ENCODE data around the gene CSNK2A3.

DNA sequence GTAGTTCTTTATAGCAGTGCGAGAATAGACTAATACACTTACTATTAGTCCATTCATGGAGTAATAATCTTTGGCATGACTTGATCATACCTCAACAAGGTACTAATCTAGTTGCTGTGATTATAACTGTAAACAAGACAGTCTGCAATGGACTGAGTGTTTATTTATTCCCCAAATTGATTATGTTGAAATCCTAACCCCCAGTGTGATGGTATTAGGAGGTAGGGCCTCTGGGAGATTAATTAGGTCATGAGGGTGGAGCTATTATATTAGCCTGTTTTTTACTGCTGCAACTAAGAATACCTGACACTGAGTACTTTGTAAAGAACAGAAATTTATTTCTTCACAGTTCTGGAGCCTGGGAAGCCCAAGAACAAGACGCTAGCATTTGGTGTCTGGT is 30.9 kb upstream of the CSNK2A3 start:
- TF ChIP-seq, protein P1, sequence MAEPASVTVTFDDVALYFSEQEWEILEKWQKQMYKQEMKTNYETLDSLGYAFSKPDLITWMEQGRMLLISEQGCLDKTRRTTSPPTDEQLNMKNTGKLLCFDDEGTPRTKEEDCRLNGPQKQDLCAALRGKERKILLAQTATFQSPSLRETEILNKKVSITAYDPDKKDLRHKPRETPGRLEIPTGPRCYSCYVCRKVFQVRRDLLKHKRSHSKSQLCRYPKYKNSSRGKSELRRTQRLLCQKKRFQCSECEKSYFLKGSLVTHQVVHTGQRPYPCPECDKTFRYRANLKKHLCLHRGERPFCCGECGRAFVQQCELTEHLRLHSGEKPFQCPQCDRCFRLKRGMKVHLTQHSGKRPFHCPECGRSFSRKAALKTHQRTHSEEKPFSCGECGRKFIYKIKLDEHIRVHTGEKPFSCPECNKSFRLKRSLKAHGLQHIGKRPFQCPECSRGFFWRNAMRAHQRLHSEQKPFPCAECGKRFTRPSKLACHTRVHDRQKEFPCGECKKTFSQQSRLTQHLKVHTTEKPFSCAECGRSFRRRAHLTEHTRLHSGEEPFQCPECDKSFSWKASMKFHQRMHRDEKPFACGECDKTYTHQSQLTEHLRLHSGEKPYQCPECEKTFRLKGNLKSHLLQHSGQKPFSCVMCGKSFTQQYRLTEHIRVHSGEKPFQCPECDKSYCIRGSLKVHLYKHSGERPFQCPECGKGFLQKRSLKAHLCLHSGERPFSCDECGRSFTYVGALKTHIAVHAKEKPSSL (CRISPR knock-in tag; conservative IDR thresholded peaks at IDR 0.05), result no peak
- TF ChIP-seq, protein P2, sequence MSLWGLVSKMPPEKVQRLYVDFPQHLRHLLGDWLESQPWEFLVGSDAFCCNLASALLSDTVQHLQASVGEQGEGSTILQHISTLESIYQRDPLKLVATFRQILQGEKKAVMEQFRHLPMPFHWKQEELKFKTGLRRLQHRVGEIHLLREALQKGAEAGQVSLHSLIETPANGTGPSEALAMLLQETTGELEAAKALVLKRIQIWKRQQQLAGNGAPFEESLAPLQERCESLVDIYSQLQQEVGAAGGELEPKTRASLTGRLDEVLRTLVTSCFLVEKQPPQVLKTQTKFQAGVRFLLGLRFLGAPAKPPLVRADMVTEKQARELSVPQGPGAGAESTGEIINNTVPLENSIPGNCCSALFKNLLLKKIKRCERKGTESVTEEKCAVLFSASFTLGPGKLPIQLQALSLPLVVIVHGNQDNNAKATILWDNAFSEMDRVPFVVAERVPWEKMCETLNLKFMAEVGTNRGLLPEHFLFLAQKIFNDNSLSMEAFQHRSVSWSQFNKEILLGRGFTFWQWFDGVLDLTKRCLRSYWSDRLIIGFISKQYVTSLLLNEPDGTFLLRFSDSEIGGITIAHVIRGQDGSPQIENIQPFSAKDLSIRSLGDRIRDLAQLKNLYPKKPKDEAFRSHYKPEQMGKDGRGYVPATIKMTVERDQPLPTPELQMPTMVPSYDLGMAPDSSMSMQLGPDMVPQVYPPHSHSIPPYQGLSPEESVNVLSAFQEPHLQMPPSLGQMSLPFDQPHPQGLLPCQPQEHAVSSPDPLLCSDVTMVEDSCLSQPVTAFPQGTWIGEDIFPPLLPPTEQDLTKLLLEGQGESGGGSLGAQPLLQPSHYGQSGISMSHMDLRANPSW (CRISPR knock-in tag; conservative IDR thresholded peaks at IDR 0.05; ENCODE audit: low read depth), result no peak
- TF ChIP-seq, protein P3, sequence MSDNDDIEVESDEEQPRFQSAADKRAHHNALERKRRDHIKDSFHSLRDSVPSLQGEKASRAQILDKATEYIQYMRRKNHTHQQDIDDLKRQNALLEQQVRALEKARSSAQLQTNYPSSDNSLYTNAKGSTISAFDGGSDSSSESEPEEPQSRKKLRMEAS (CRISPR knock-in tag; IDR thresholded peaks at IDR 0.05), result no peak
- TF ChIP-seq, protein P4, sequence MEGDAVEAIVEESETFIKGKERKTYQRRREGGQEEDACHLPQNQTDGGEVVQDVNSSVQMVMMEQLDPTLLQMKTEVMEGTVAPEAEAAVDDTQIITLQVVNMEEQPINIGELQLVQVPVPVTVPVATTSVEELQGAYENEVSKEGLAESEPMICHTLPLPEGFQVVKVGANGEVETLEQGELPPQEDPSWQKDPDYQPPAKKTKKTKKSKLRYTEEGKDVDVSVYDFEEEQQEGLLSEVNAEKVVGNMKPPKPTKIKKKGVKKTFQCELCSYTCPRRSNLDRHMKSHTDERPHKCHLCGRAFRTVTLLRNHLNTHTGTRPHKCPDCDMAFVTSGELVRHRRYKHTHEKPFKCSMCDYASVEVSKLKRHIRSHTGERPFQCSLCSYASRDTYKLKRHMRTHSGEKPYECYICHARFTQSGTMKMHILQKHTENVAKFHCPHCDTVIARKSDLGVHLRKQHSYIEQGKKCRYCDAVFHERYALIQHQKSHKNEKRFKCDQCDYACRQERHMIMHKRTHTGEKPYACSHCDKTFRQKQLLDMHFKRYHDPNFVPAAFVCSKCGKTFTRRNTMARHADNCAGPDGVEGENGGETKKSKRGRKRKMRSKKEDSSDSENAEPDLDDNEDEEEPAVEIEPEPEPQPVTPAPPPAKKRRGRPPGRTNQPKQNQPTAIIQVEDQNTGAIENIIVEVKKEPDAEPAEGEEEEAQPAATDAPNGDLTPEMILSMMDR (IDR thresholded peaks at IDR 0.05), result no peak
- TF ChIP-seq, protein P5, sequence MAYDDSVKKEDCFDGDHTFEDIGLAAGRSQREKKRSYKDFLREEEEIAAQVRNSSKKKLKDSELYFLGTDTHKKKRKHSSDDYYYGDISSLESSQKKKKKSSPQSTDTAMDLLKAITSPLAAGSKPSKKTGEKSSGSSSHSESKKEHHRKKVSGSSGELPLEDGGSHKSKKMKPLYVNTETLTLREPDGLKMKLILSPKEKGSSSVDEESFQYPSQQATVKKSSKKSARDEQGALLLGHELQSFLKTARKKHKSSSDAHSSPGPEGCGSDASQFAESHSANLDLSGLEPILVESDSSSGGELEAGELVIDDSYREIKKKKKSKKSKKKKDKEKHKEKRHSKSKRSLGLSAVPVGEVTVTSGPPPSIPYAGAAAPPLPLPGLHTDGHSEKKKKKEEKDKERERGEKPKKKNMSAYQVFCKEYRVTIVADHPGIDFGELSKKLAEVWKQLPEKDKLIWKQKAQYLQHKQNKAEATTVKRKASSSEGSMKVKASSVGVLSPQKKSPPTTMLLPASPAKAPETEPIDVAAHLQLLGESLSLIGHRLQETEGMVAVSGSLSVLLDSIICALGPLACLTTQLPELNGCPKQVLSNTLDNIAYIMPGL (CRISPR knock-in tag; IDR thresholded peaks at IDR 0.05), result no peak
- TF ChIP-seq NFE2L1 (CRISPR knock-in tag; IDR thresholded peaks at IDR 0.05) (no peak), EMX1 (CRISPR knock-in tag; IDR thresholded peaks at IDR 0.05) (no peak)
- TF ChIP-seq, protein P6, sequence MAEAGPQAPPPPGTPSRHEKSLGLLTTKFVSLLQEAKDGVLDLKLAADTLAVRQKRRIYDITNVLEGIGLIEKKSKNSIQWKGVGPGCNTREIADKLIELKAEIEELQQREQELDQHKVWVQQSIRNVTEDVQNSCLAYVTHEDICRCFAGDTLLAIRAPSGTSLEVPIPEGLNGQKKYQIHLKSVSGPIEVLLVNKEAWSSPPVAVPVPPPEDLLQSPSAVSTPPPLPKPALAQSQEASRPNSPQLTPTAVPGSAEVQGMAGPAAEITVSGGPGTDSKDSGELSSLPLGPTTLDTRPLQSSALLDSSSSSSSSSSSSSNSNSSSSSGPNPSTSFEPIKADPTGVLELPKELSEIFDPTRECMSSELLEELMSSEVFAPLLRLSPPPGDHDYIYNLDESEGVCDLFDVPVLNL (CRISPR knock-in tag; IDR thresholded peaks at IDR 0.05; ENCODE audit: borderline replicate concordance, low read depth), result no peak
